Activated naive CD4-positive, alpha-beta T cell treated with anti-CD3 and anti-CD28 coated beads for 36 hours (primary cell): ENCODE results near the gene ID3. TPM values are rescaled to one million over a fixed set of nuclear protein-coding genes. Genes with fewer than 3 reads are reported as not detected.
"Not testable (repeated sequence)": the region's sequence is repeated elsewhere in the genome, so short reads cannot be mapped to it uniquely, and the experiment has no call there.

Experiments
- CTCF ChIA-PET: fragments of 350-600 bp; sonication (Branson Sonifier 250); formaldehyde crosslinking; loops from one replicate; lab custom pipeline; 2021; ENCODE audit warnings: antibody characterized with exemption; lab: Charles Lee
- DNase-seq: peaks from one replicate; pipeline ENCODE4 v3.0.0-alpha.2; 2020
- H3K27ac Mint-ChIP-seq: one replicate; pipeline ENCODE4 v1.8.0; 2021; ENCODE audit warnings: mild to moderate bottlenecking, mixed read lengths
- H3K27me3 Mint-ChIP-seq: one replicate; pipeline ENCODE4 v1.8.0; 2021; ENCODE audit warnings: low read depth, mixed read lengths
- H3K36me3 Mint-ChIP-seq: one replicate; pipeline ENCODE4 v1.8.0; 2021; ENCODE audit warnings: low read depth, mixed read lengths
- H3K4me1 Mint-ChIP-seq: one replicate; pipeline ENCODE4 v1.8.0; 2021; ENCODE audit warnings: low read depth, mixed read lengths
- H3K4me3 Mint-ChIP-seq: one replicate; pipeline ENCODE4 v1.8.0; 2021; ENCODE audit warnings: mild to moderate bottlenecking, moderate library complexity, mixed read lengths
- H3K9me3 Mint-ChIP-seq: one replicate; pipeline ENCODE4 v1.8.0; 2021; ENCODE audit warnings: mixed read lengths
- intact Hi-C: fragments of 100-400 bp; cut with micrococcal nuclease; formaldehyde crosslinking; loops from one replicate; pipeline ENCODE4 v1.15.1; 2023
- total RNA-seq, 2 experiments: library from RNA; stranded (reverse); gene quantifications; one replicate each; pipeline ENCODE4 v1.2.3, GENCODE V29; 2021

ID3 gene
- total RNA-seq, 2 experiments from 2014 or later, result 69.5 to 74.6 TPM

GRCh38 chr1:23554127-23554480, 5.2 kb downstream of the ID3 start:
- DNase-seq, result no peak
- Mint-ChIP-seq H3K36me3 (peaks cover 18% of the 10 kb centered on the region), H3K9me3 (no peaks in the 10 kb centered on the region), H3K4me3 (peak overlapping the region; percentile 86), H3K4me1 (peaks cover 38% of the 10 kb centered on the region), H3K27me3 (no peaks in the 10 kb centered on the region), H3K27ac (peak overlapping the region; percentile 84)
- CTCF ChIA-PET, result interaction anchor here (1.0 to 9.4 kb wide), 7 partner anchors 9 to 82 kb away, joined by 3 to 228 read pairs (median 7); no protein-coding TSS in a partner anchor
- intact Hi-C loops, result loop anchor here (5.0 to 10.0 kb wide), 3 partner anchors 193 to 1091 kb away; partner anchors contain the start of genes PNRC2 and SRRM1

- Mint-ChIP-seq H3K9me3 (no peaks in the 10 kb centered on the region), H3K27ac (peak overlapping the region; percentile 84), H3K4me1 (peaks cover 40% of the 10 kb centered on the region), H3K36me3 (peaks cover 15% of the 10 kb centered on the region), H3K4me3 (peak overlapping the region; percentile 86), H3K27me3 (no peaks in the 10 kb centered on the region)
- no peak for DNase-seq
- intact Hi-C loops, result loop anchor here (5.0 to 10.0 kb wide), 3 partner anchors 194 to 1091 kb away; partner anchors contain the start of genes PNRC2 and SRRM1
- CTCF ChIA-PET, result interaction anchor here (0.7 to 9.4 kb wide), 7 partner anchors 8 to 351 kb away, joined by 3 to 228 read pairs (median 5); no protein-coding TSS in a partner anchor
These were observed 5.8 kb downstream of the ID3 start for GRCh38 chr1:23553231-23554126.

- no peaks in the 10 kb centered on the region for H3K27me3 Mint-ChIP-seq
- intact Hi-C loops, result loop anchor here (5.0 to 10.0 kb wide), 3 partner anchors 195 to 1093 kb away; partner anchors contain the start of genes PNRC2 and SRRM1
- DNase-seq, result no peak
- H3K9me3 Mint-ChIP-seq, result no peaks in the 10 kb centered on the region
- CTCF ChIA-PET, result interaction anchor here (1.8 to 9.4 kb wide), 3 partner anchors 55 to 84 kb away, joined by 4 to 228 read pairs (median 7); no protein-coding TSS in a partner anchor
- H3K27ac Mint-ChIP-seq, result no peak overlapping the region
- H3K36me3 Mint-ChIP-seq, result peaks cover 2% of the 10 kb centered on the region
- peaks cover 33% of the 10 kb centered on the region for H3K4me1 Mint-ChIP-seq
- no peak overlapping the region for H3K4me3 Mint-ChIP-seq
These were observed 7.5 kb downstream of the ID3 start for GRCh38 chr1:23551849-23552248.

GRCh38 chr1:23548704-23549143, 10.6 kb downstream of the ID3 start:
- no peaks in the 10 kb centered on the region for H3K36me3 Mint-ChIP-seq
- no peak overlapping the region for H3K27ac Mint-ChIP-seq
- CTCF ChIA-PET, result interaction anchor here (0.9 to 9.4 kb wide), 6 partner anchors 9 to 94 kb away, joined by 3 to 228 read pairs (median 4); no protein-coding TSS in a partner anchor
- H3K9me3 Mint-ChIP-seq, result no peaks in the 10 kb centered on the region
- intact Hi-C loops, result no loop called here
- no peaks in the 10 kb centered on the region for H3K27me3 Mint-ChIP-seq
- peaks cover 6% of the 10 kb centered on the region for H3K4me1 Mint-ChIP-seq
- DNase-seq, result no peak
- no peak overlapping the region for H3K4me3 Mint-ChIP-seq

GRCh38 chr1:23546897-23547584, 12.3 kb downstream of the ID3 start:
- Mint-ChIP-seq H3K27ac (no peak overlapping the region), H3K9me3 (no peaks in the 10 kb centered on the region), H3K4me1 (peaks cover 4% of the 10 kb centered on the region), H3K4me3 (no peak overlapping the region), H3K36me3 (no peaks in the 10 kb centered on the region), H3K27me3 (no peaks in the 10 kb centered on the region)
- intact Hi-C loops, result no loop called here
- CTCF ChIA-PET, result interaction anchor here (0.6 to 10.0 kb wide), 8 partner anchors 8 to 104 kb away, joined by 3 to 402 read pairs (median 4); no protein-coding TSS in a partner anchor
- no peak for DNase-seq

GRCh38 chr1:23545851-23546250, 13.4 kb downstream of the ID3 start:
- Mint-ChIP-seq H3K9me3 (no peaks in the 10 kb centered on the region), H3K36me3 (no peaks in the 10 kb centered on the region), H3K27ac (no peak overlapping the region), H3K4me1 (peaks cover 4% of the 10 kb centered on the region), H3K4me3 (no peak overlapping the region), H3K27me3 (no peaks in the 10 kb centered on the region)
- intact Hi-C loops, result no loop called here
- no peak for DNase-seq
- CTCF ChIA-PET, result interaction anchor here (0.6 to 10.0 kb wide), 16 partner anchors 8 to 119 kb away, joined by 3 to 402 read pairs (median 7); partner anchors contain the start of gene ID3

- Mint-ChIP-seq H3K27ac (no peak overlapping the region), H3K4me1 (peaks cover 7% of the 10 kb centered on the region), H3K4me3 (no peak overlapping the region), H3K27me3 (no peaks in the 10 kb centered on the region), H3K36me3 (no peaks in the 10 kb centered on the region), H3K9me3 (no peaks in the 10 kb centered on the region)
- intact Hi-C loops, result loop anchor here (1.0 kb wide), 1 partner anchor 93 kb away; no protein-coding TSS in a partner anchor
- peak; percentile 87 for DNase-seq
- CTCF ChIA-PET, result interaction anchor here (0.6 to 10.0 kb wide), 23 partner anchors 9 to 208 kb away, joined by 3 to 402 read pairs (median 5); partner anchors contain the start of gene ID3
These were observed 14.6 kb downstream of the ID3 start for GRCh38 chr1:23544444-23545389.

- Mint-ChIP-seq H3K4me1 (peaks cover 9% of the 10 kb centered on the region), H3K36me3 (no peaks in the 10 kb centered on the region), H3K27ac (no peak overlapping the region), H3K9me3 (no peaks in the 10 kb centered on the region), H3K27me3 (no peaks in the 10 kb centered on the region), H3K4me3 (no peak overlapping the region)
- DNase-seq, result no peak
- intact Hi-C loops, result loop anchor here (1.0 kb wide), 1 partner anchor 93 kb away; no protein-coding TSS in a partner anchor
- CTCF ChIA-PET, result interaction anchor here (0.8 to 10.0 kb wide), 11 partner anchors 12 to 121 kb away, joined by 4 to 402 read pairs (median 11); no protein-coding TSS in a partner anchor
These were observed 15.4 kb downstream of the ID3 start for GRCh38 chr1:23543707-23544443.

- intact Hi-C loops, DNase-seq, H3K4me1 Mint-ChIP-seq, H3K36me3 Mint-ChIP-seq, H3K4me3 Mint-ChIP-seq, H3K27ac Mint-ChIP-seq, H3K9me3 Mint-ChIP-seq, H3K27me3 Mint-ChIP-seq: not testable (repeated sequence)
- CTCF ChIA-PET, result interaction anchor here (0.6 to 10.0 kb wide), 5 partner anchors 11 to 502 kb away, joined by 3 to 402 read pairs (median 5); no protein-coding TSS in a partner anchor
These were observed 16.4 kb downstream of the ID3 start for GRCh38 chr1:23542940-23543339.

- Mint-ChIP-seq H3K27me3 (no peaks in the 10 kb centered on the region), H3K4me3 (peak overlapping the region; percentile 33), H3K4me1 (peaks cover 12% of the 10 kb centered on the region), H3K27ac (no peak overlapping the region), H3K36me3 (no peaks in the 10 kb centered on the region), H3K9me3 (no peaks in the 10 kb centered on the region)
- intact Hi-C loops, result loop anchor here (1.0 to 10.0 kb wide), 6 partner anchors 8 to 515 kb away; partner anchors contain the start of genes ASAP3 and E2F2
- CTCF ChIA-PET, result interaction anchor here (0.5 to 10.0 kb wide), 30 partner anchors 9 to 399 kb away, joined by 3 to 402 read pairs (median 5); partner anchors contain the start of genes E2F2, ELOA, ID3 and ZNF436
- DNase-seq, result peak; percentile 97
These were observed 19.5 kb downstream of the ID3 start for GRCh38 chr1:23539698-23540266.
